ENCODE data around the gene ZNF865. TPM values are rescaled to one million over a fixed set of nuclear protein-coding genes. Genes with fewer than 3 reads are reported as not detected.

ZNF865 gene
- total and polyA plus RNA-seq, 8 donors = 1.3 to 60.5 (median 6.6) TPM

GRCh38 chr19:55656552-55656951 lies 51.1 kb downstream of the ZNF865 start:
- Histone ChIP-seq H3K36me3 (peaks cover 22 to 47% (median 40%) of the 10 kb centered on the region in 4 donors), H3K4me1 (peaks cover 49 to 72% (median 62%) of the 10 kb centered on the region in 4 donors), H3K9me3 (no peaks in the 10 kb centered on the region), H3K27me3 (no peaks in the 10 kb centered on the region), H3K4me3 (peak overlapping the region; percentile 68 to 96 (median 82)), H3K27ac (peak overlapping the region in 1 of 5 donors; percentile 98)
- TF ChIP-seq CTCF (IDR thresholded peaks at IDR 0.05) (no peak), POLR2AphosphoS5 (IDR thresholded peaks at IDR 0.05) (no peak), POLR2A (IDR thresholded peaks at IDR 0.05) (no peak), EP300 (IDR thresholded peaks at IDR 0.05) (no peak)
- DNase-seq = no peak
- intact Hi-C loops (cut with DNase I; ENCODE audit: low total_unique reads) = no loop called here
- 27 to 46% (median 37%) methylated on average over 7 of the region's 7 CpGs for WGBS, 5 donors

- intact Hi-C loops (cut with DNase I; ENCODE audit: low total_unique reads) = no loop called here
- no peak for TF ChIP-seq CTCF (IDR thresholded peaks at IDR 0.05)
- no peak for TF ChIP-seq EP300 (IDR thresholded peaks at IDR 0.05)
- TF ChIP-seq POLR2A (IDR thresholded peaks at IDR 0.05) = no peak
- no peak for TF ChIP-seq POLR2AphosphoS5 (IDR thresholded peaks at IDR 0.05)
- H3K27me3 ChIP-seq = no peaks in the 10 kb centered on the region
- peaks cover 28 to 47% (median 43%) of the 10 kb centered on the region in 4 donors for H3K36me3 ChIP-seq
- H3K9me3 ChIP-seq = no peaks in the 10 kb centered on the region
- H3K4me1 ChIP-seq = peaks cover 49 to 72% (median 62%) of the 10 kb centered on the region in 4 donors
- peak in 1 of 2 donors; percentile 65 for DNase-seq
- H3K4me3 ChIP-seq = peak overlapping the region; percentile 20 to 88 (median 72)
- H3K27ac ChIP-seq = peak overlapping the region in 1 of 5 donors; percentile 25
- 16 to 35% (median 25%) methylated on average over 18 of the region's 18 CpGs for WGBS, 5 donors
Observed at GRCh38 chr19:55656988-55657747, 51.7 kb downstream of the ZNF865 start.

- no peak for DNase-seq
- TF ChIP-seq POLR2AphosphoS5 (IDR thresholded peaks at IDR 0.05) (no peak), POLR2A (IDR thresholded peaks at IDR 0.05) (no peak), CTCF (IDR thresholded peaks at IDR 0.05) (no peak), EP300 (IDR thresholded peaks at IDR 0.05) (no peak)
- H3K36me3 ChIP-seq = peaks cover 46 to 57% (median 56%) of the 10 kb centered on the region in 4 donors
- intact Hi-C loops (cut with DNase I; ENCODE audit: low total_unique reads) = no loop called here
- H3K27me3 ChIP-seq = no peaks in the 10 kb centered on the region
- no peaks in the 10 kb centered on the region for H3K9me3 ChIP-seq
- peak overlapping the region in 2 of 4 donors; percentile 1 to 88 for H3K4me3 ChIP-seq
- H3K27ac ChIP-seq = no peak overlapping the region
- peaks cover 43 to 57% (median 52%) of the 10 kb centered on the region in 4 donors for H3K4me1 ChIP-seq
- 86 to 91% (median 88%) methylated on average over 33 to 37 of the region's 37 CpGs for WGBS, 5 donors
Observed at GRCh38 chr19:55658846-55659459, 53.5 kb downstream of the ZNF865 start.

GRCh38 chr19:55659822-55660221 lies 54.4 kb downstream of the ZNF865 start:
- H3K4me3 ChIP-seq = no peak overlapping the region
- TF ChIP-seq CTCF (IDR thresholded peaks at IDR 0.05) (no peak), POLR2A (IDR thresholded peaks at IDR 0.05) (no peak), POLR2AphosphoS5 (IDR thresholded peaks at IDR 0.05) (no peak), EP300 (IDR thresholded peaks at IDR 0.05) (no peak)
- peaks cover 43 to 57% (median 52%) of the 10 kb centered on the region in 4 donors for H3K4me1 ChIP-seq
- intact Hi-C loops (cut with DNase I; ENCODE audit: low total_unique reads) = no loop called here
- DNase-seq = no peak
- no peaks in the 10 kb centered on the region for H3K9me3 ChIP-seq
- no peaks in the 10 kb centered on the region for H3K27me3 ChIP-seq
- H3K36me3 ChIP-seq = peaks cover 54 to 66% (median 64%) of the 10 kb centered on the region in 4 donors
- no peak overlapping the region for H3K27ac ChIP-seq
- WGBS, 5 donors = 63 to 69% (median 67%) methylated on average over 9 of the region's 9 CpGs
